Caco-2 (cell line): Measurements from ENCODE around the gene SH2D1B. TPM values are rescaled to one million over a fixed set of nuclear protein-coding genes. Genes with fewer than 3 reads are reported as not detected.
"Not testable (repeated sequence)": the region's sequence is repeated elsewhere in the genome, so short reads cannot be mapped to it uniquely, and the experiment has no call there.

Experiments used
- BruUV-seq: library from RNA; stranded (reverse); fragments of 400-500 nt; replicated peaks from 2 replicates; lab custom pipeline; 2021; lab: Mats Ljungman, UMichigan
- CTCF ChIA-PET: fragments of 300-600 bp; sonication (Branson Sonifier 250); formaldehyde crosslinking; loops from one replicate; lab custom pipeline; 2022; ENCODE audit warnings: antibody characterized with exemption; lab: Charles Lee
- POLR2A ChIA-PET: fragments of 300-600 bp; sonication (Branson Sonifier 250); formaldehyde crosslinking; loops from one replicate; lab custom pipeline; 2022; ENCODE audit warnings: antibody characterized with exemption; lab: Charles Lee
- DNase-seq, 2 experiments: peaks; one replicate each; pipeline versions ENCODE4 v3.0.0 to v3.0.0-alpha.2; 2020 to 2022
- H3K27me3 ChIP-seq: replicated peaks from 2 replicates; pipeline ENCODE4 v1.6.0; 2011; ENCODE audit warnings: low read length; ENCODE audit not compliant: control insufficient read depth, insufficient read depth
- H3K36me3 ChIP-seq: 2 replicates; pipeline ENCODE4 v1.5.1; 2011; ENCODE audit warnings: low read length; ENCODE audit not compliant: control insufficient read depth, insufficient read depth
- H3K4me1 ChIP-seq: fragments of 250-450 bp; sonication (Bioruptor Pico); 2 replicates; pipeline ENCODE4 v1.5.1; 2020; ENCODE audit warnings: mild to moderate bottlenecking
- H3K4me3 ChIP-seq: 2 replicates; pipeline ENCODE4 v1.5.1; 2011; ENCODE audit warnings: low read depth, mild to moderate bottlenecking, control low read depth, low read length
- H3K9me3 ChIP-seq: fragments of 250-450 bp; sonication (Bioruptor Pico); 2 replicates; pipeline ENCODE4 v1.5.1; 2020; ENCODE audit warnings: mild to moderate bottlenecking, moderate library complexity
- H3K27ac Mint-ChIP-seq: one replicate; pipeline ENCODE4 v1.8.0; 2022; ENCODE audit warnings: mixed read lengths; ENCODE audit not compliant: unreplicated experiment
- H3K27me3 Mint-ChIP-seq: one replicate; pipeline ENCODE4 v1.8.0; 2022; ENCODE audit warnings: mixed read lengths; ENCODE audit not compliant: insufficient read depth, unreplicated experiment
- H3K36me3 Mint-ChIP-seq: one replicate; pipeline ENCODE4 v1.8.0; 2022; ENCODE audit warnings: mild to moderate bottlenecking, mixed read lengths; ENCODE audit not compliant: insufficient read depth, unreplicated experiment
- H3K4me1 Mint-ChIP-seq: one replicate; pipeline ENCODE4 v1.8.0; 2022; ENCODE audit warnings: low read depth, mixed read lengths; ENCODE audit not compliant: unreplicated experiment
- H3K4me3 Mint-ChIP-seq: one replicate; pipeline ENCODE4 v1.8.0; 2022; ENCODE audit warnings: mild to moderate bottlenecking, moderate library complexity, mixed read lengths; ENCODE audit not compliant: unreplicated experiment
- H3K9me3 Mint-ChIP-seq: one replicate; pipeline ENCODE4 v1.8.0; 2022; ENCODE audit warnings: mixed read lengths; ENCODE audit not compliant: unreplicated experiment
- intact Hi-C: fragments of 100-400 bp; cut with micrococcal nuclease; formaldehyde crosslinking; loops from one replicate; pipeline ENCODE4 v1.10.0; 2022; ENCODE audit not compliant: unreplicated experiment
- total RNA-seq: library from RNA; stranded (reverse); gene quantifications from 2 replicates; pipeline ENCODE4 v1.2.3, GENCODE V29; 2022
- TF ChIP-seq, protein P1 (sequence below), 2 experiments: fragments of 200-600 bp in 1 of 2; IDR thresholded peaks; 1 replicate in 1 of 2; 2 replicates in 1 of 2; pipeline versions ENCODE4 v1.5.1 to v1.8.0; 2011 to 2022; ENCODE audit warnings: antibody characterized with exemption in 1 of 2, control low read depth in 1 of 2, inconsistent platforms in 1 of 2, low read depth in 1 of 2, low read length in 1 of 2, mild to moderate bottlenecking in 1 of 2, moderate library complexity in 1 of 2; ENCODE audit not compliant: insufficient read depth in 1 of 2, severe bottlenecking in 1 of 2, unreplicated experiment in 1 of 2

Gene SH2D1B
- total RNA-seq, 1 experiment from 2014 or later, result not detected

DNA sequence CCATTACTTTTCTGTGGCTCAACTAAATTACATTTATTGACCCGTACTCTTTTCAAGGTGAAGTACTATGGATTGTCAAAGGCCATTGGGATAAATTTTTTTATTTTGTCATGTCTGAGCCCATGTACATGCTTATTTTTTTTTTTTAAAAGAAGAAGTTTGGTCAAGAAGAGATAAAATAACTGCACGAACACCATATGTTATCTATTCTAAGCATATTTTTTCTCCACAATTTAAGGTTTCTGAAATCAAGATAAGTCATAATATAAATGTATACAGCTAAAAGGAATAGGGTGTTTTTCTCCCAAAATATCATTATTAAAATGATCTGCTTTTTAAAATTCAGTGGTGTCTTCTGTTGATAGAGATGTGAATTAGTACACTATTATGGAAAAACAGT, 35.0 kb upstream of the SH2D1B start:
- intact Hi-C loops, result no loop called here
- Mint-ChIP-seq H3K4me1 (peaks cover 6% of the 10 kb centered on the region), H3K4me3 (no peak overlapping the region), H3K27me3 (peaks cover 12% of the 10 kb centered on the region), H3K27ac (no peak overlapping the region), H3K36me3 (no peaks in the 10 kb centered on the region), H3K9me3 (no peaks in the 10 kb centered on the region)
- TF ChIP-seq, protein P1, sequence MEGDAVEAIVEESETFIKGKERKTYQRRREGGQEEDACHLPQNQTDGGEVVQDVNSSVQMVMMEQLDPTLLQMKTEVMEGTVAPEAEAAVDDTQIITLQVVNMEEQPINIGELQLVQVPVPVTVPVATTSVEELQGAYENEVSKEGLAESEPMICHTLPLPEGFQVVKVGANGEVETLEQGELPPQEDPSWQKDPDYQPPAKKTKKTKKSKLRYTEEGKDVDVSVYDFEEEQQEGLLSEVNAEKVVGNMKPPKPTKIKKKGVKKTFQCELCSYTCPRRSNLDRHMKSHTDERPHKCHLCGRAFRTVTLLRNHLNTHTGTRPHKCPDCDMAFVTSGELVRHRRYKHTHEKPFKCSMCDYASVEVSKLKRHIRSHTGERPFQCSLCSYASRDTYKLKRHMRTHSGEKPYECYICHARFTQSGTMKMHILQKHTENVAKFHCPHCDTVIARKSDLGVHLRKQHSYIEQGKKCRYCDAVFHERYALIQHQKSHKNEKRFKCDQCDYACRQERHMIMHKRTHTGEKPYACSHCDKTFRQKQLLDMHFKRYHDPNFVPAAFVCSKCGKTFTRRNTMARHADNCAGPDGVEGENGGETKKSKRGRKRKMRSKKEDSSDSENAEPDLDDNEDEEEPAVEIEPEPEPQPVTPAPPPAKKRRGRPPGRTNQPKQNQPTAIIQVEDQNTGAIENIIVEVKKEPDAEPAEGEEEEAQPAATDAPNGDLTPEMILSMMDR (IDR thresholded peaks at IDR 0.05; ENCODE audit: insufficient read depth in 1 of 2, low read depth in 1 of 2, low read length in 1 of 2, severe bottlenecking in 1 of 2, unreplicated experiment in 1 of 2), result no peak
- POLR2A ChIA-PET, result no interaction called here
- DNase-seq, result no peak
- H3K9me3 ChIP-seq, result no peaks in the 10 kb centered on the region
- H3K4me3 ChIP-seq, result no peak overlapping the region
- CTCF ChIA-PET, result no interaction called here
- no peaks in the 10 kb centered on the region for H3K4me1 ChIP-seq
- no TSS peak for BruUV-seq
- H3K27me3 ChIP-seq, result peaks cover 1% of the 10 kb centered on the region; the same call in 1 of the 2 replicates
- no peaks in the 10 kb centered on the region for H3K36me3 ChIP-seq

DNA sequence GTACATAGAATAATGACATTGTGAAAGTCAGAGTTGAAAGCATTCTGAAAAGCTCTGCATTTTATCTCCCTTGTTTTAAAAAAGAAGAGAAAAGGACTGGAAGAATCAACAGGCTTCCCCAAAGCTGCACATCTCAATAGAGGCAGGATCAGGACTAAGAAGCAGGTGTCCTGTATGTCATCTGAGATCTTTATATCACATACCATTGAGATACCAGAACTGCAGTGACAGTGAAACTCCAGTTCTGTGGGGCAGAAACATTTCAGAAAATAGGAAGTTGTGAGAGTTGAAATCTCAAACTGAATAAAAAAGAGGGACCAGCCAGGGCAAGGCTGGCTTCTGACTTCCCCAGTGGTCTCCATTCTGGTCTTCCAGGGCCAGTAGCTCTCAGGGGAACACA, 33.0 kb upstream of the SH2D1B start:
- ChIA-PET POLR2A (no interaction called here), CTCF (no interaction called here)
- no peak for DNase-seq
- H3K27ac Mint-ChIP-seq, result no peak overlapping the region
- Histone ChIP-seq H3K9me3 (no peaks in the 10 kb centered on the region), H3K4me1 (no peaks in the 10 kb centered on the region), H3K36me3 (no peaks in the 10 kb centered on the region), H3K4me3 (no peak overlapping the region), H3K27me3 (peaks cover 1% of the 10 kb centered on the region; the same call in 1 of the 2 replicates)
- H3K27me3 Mint-ChIP-seq, result peaks cover 23% of the 10 kb centered on the region
- BruUV-seq, result no TSS peak
- H3K4me3 Mint-ChIP-seq, result no peak overlapping the region
- TF ChIP-seq, protein P1 (IDR thresholded peaks at IDR 0.05; ENCODE audit: insufficient read depth in 1 of 2, low read depth in 1 of 2, low read length in 1 of 2, severe bottlenecking in 1 of 2, unreplicated experiment in 1 of 2), result no peak
- H3K36me3 Mint-ChIP-seq, result no peaks in the 10 kb centered on the region
- peaks cover 6% of the 10 kb centered on the region for H3K4me1 Mint-ChIP-seq
- intact Hi-C loops, result no loop called here
- no peaks in the 10 kb centered on the region for H3K9me3 Mint-ChIP-seq

DNA sequence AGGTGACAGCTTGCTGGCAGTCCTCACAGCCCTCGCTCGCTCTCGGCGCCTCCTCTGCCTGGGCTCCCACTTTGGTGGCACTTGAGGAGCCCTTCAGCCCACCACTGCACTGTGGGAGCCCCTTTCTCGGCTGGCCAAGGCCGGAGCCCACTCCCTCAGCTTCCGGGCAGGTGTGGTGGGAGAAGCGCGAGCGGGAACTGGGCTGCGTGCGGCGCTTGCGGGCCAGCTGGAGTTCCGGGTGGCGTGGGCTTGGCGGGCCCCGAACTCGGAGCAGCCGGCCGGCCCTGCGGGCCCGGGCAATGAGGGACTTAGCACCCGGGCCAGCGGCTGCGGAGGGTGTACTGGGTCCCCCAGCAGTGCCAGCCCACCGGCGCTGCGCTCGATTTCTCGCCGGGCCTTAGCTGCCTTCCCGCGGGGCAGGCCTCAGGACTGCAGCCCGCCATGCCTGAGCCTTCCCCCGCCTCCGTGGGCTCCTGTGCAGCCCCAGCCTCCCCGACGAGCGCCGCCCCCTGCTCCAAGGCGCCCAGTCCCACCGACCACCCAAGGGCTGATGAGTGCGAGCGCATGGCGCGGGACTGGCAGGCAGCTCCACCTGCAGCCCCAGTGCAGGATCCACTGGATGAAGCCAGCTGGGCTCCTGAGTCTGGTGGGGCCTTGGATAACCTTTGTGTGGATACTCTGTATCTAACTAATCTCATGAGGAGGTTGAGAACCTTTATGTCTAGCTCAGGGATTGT, 21.2 kb upstream of the SH2D1B start:
- H3K27me3 ChIP-seq, H3K27me3 Mint-ChIP-seq, CTCF ChIA-PET, H3K9me3 Mint-ChIP-seq, intact Hi-C loops, POLR2A ChIA-PET, DNase-seq, H3K4me1 ChIP-seq, H3K4me3 Mint-ChIP-seq, H3K4me1 Mint-ChIP-seq, H3K9me3 ChIP-seq, H3K36me3 ChIP-seq, BruUV-seq, H3K27ac Mint-ChIP-seq, H3K4me3 ChIP-seq, H3K36me3 Mint-ChIP-seq: not testable (repeated sequence)
